ENCODE measurements around the gene NUP210L. TPM values are rescaled to one million over a fixed set of nuclear protein-coding genes. Genes with fewer than 3 reads are reported as not detected.
"Not testable (repeated sequence)": the region's sequence is repeated elsewhere in the genome, so short reads cannot be mapped to it uniquely, and the experiment has no call there.

NUP210L gene
- total and polyA plus RNA-seq, 2 experiments from 2014 or later = not detected

DNA sequence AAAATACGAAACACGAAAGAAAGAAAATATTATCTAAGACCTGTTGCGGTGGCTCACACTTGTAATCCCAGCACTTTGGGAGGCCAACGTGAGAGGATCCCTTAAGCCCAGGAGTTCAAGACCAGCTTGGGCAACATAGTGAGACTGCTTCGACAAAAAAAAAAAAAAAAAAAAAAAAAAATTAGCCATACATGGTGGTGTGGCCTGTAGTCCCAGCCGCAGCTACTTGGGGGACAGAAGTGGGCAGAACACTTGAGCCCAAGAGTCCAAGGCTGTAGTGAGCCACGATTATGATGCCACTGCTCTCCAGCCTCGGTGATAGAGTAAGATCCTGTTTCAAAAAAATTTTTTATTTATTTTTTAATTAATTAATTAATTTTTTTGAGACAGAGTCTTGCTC, 167.3 kb downstream of the NUP210L start:
- Histone ChIP-seq H3K27me3 (no peaks in the 10 kb centered on the region), H3K27ac (no peak overlapping the region), H3K4me3 (no peak overlapping the region), H3K9me3 (ENCODE audit: low read depth) (no peaks in the 10 kb centered on the region), H3K36me3 (peaks cover 7% of the 10 kb centered on the region), H3K4me1 (ENCODE audit: low read depth) (peaks cover 8% of the 10 kb centered on the region)
- DNase-seq (ENCODE audit: low read depth in 1 of 2, low spot score in 1 of 2) = no peak
- TF ChIP-seq, protein P1, sequence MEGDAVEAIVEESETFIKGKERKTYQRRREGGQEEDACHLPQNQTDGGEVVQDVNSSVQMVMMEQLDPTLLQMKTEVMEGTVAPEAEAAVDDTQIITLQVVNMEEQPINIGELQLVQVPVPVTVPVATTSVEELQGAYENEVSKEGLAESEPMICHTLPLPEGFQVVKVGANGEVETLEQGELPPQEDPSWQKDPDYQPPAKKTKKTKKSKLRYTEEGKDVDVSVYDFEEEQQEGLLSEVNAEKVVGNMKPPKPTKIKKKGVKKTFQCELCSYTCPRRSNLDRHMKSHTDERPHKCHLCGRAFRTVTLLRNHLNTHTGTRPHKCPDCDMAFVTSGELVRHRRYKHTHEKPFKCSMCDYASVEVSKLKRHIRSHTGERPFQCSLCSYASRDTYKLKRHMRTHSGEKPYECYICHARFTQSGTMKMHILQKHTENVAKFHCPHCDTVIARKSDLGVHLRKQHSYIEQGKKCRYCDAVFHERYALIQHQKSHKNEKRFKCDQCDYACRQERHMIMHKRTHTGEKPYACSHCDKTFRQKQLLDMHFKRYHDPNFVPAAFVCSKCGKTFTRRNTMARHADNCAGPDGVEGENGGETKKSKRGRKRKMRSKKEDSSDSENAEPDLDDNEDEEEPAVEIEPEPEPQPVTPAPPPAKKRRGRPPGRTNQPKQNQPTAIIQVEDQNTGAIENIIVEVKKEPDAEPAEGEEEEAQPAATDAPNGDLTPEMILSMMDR (IDR thresholded peaks at IDR 0.05; ENCODE audit: low read depth, low read length) = no peak

DNA sequence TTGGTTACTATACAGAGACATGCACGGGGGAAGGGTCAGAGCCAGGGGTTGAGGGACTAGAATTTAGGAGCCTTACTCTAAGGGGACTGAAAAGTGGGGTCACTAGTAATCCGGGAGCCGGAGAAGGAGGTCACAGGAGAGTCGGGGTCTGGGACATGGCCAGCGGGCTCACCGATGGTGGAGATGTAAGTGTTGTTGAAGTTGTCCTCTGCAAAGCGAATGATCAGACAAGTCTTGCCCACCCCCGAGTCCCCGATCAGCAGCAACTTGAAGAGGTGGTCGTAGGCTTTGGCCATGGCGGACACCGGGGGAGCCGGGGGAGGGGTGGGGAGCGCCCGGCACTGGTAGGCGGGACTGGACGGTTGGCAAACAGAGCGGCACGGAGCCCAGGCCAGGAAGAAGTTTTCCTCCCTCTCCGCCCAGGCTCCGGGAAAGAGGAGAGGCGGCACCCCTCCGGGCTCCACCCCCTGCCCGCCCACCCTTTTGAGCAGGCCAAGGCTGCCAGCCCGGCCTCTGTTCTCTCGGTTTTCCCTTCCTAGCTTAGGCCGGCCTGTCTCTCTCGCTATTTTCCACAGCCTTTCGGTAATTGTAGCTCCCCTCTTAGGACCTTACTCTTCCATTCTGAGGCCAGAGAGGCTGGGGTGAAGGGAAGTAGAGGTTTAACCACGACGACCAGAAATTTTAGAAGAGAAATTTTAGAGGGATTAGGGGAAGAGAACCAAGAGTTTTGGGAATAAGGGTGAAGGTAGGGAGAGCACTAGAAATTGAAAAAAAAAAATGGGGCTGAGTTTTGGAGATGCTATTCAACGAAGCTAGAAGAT, 168.7 kb downstream of the NUP210L start, which contains the start of gene RAB13:
Gene RAB13, minus strand, starts transcription at position 399 of the 821 bp plus-strand sequence. Its CDS starts 103 bp downstream, at position 296.
- TF ChIP-seq, protein P1 (IDR thresholded peaks at IDR 0.05; ENCODE audit: low read depth, low read length) = no peak

DNA sequence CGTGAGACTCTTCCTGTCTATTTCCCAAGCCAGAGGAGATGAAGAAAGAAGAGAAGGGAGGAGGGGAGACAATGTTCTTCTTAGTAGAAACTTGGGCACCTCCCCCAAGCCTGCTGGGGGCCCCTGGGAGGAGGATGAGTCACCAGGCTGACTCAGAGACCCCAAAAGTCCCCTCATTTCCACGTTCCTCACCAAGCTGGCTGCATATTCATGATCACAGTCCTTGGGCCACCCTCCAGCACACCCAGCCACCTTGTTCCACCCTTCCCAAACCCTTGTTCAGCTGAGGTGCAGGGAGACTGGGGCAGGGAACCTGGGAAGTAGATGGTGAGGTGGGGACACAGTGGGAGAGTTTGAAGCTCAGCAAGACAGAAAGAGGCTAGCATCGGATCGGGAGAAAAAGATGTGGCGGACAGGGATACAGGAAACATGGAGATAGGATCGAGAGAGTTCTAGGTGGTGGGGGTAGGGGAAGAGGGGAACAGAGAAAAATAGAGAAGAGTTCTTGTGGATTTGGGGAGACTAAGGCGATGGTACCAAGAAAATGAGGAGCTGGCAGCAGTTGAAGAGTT, 169.4 kb downstream of the NUP210L start:
- Histone ChIP-seq H3K27me3 (no peaks in the 10 kb centered on the region), H3K9me3 (ENCODE audit: low read depth) (no peaks in the 10 kb centered on the region), H3K27ac (no peak overlapping the region), H3K4me3 (peak overlapping the region; percentile 64), H3K36me3 (no peaks in the 10 kb centered on the region), H3K4me1 (ENCODE audit: low read depth) (no peaks in the 10 kb centered on the region)
- peak in 1 of 2 donors; percentile 81 for DNase-seq (ENCODE audit: low read depth in 1 of 2, low spot score in 1 of 2)
- TF ChIP-seq, protein P1 (IDR thresholded peaks at IDR 0.05; ENCODE audit: low read depth, low read length) = no peak

More for the DNA sequence above, 168.7 kb downstream of the NUP210L start, which contains the start of gene RAB13:
- H3K4me3 ChIP-seq = peak within 1 kb of the TSS; percentile 64
- peak within 1 kb of the TSS; percentile 47 for H3K27ac ChIP-seq
- H3K36me3 ChIP-seq = no peaks in the 10 kb centered on the region
- no peaks in the 10 kb centered on the region for H3K9me3 ChIP-seq (ENCODE audit: low read depth)
- no peaks in the 10 kb centered on the region for H3K4me1 ChIP-seq (ENCODE audit: low read depth)
- peak; percentile 89 to 91 for DNase-seq (ENCODE audit: low read depth in 1 of 2, low spot score in 1 of 2)
- no peaks in the 10 kb centered on the region for H3K27me3 ChIP-seq

DNA sequence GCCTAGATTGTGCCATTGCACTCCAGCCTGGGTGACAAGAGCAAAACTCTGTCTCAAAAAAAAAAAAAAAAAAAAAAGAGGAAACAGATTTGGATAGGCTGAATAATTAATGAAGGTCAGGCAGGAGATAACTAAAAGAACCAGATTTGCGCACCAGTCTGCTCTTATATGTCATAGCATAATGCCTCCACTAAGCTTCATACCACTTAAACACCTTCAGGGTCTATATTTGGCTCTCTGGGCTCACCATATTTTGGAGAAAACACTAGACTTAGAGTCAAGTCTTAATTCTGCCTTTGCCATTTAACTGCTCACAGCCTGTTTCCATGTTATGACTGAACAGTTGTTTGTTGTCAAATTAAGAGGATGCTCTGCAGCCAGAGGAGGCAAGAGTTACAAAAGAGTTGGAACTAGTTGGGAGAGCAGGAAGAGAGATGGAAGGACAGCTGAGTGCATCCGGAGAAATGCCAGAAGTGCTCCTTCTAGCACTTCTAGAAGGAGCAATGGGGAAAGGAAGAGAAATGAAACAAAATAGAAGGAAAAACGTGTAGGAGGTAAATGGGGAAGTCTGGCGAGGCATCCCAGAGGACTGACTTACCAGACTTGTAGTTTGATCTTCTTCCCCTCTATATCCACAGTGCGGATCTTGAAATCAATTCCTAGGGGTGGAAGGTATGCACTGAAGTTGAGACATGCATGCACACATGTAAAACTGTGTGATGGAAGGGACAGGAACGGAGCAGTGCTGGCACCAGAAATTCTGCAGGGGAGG, 170.6 kb downstream of the NUP210L start:
- no peaks in the 10 kb centered on the region for H3K9me3 ChIP-seq (ENCODE audit: low read depth)
- H3K4me1 ChIP-seq (ENCODE audit: low read depth) = no peaks in the 10 kb centered on the region
- TF ChIP-seq, protein P1 (IDR thresholded peaks at IDR 0.05; ENCODE audit: low read depth, low read length) = no peak
- no peak for DNase-seq (ENCODE audit: low read depth in 1 of 2, low spot score in 1 of 2)
- H3K36me3 ChIP-seq = no peaks in the 10 kb centered on the region
- H3K4me3 ChIP-seq = no peak overlapping the region
- H3K27me3 ChIP-seq = no peaks in the 10 kb centered on the region
- no peak overlapping the region for H3K27ac ChIP-seq

DNA sequence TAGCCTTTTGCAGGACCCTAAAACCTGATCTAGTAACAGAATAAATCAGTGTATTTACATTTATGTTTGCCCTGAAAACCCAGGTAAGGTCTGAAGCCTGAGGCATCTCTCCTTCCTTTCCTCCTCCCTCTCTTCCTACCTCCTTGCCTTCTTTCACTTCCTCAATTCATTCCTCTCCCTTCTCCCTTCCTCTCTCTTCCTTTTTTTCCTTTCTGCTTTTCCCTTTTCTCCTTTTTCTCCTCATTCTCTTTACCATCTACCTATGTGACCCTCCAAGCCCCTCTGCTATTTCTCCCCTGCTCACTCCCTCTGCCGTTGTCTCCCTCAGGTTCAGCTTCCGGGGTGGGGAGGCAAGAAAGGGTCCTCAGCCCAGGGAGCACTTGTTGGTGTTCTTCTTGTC, 173.1 kb downstream of the NUP210L start:
- not testable (repeated sequence) for H3K27me3 ChIP-seq; H3K36me3 ChIP-seq; DNase-seq (ENCODE audit: low read depth in 1 of 2, low spot score in 1 of 2); H3K27ac ChIP-seq; H3K9me3 ChIP-seq (ENCODE audit: low read depth); H3K4me3 ChIP-seq; H3K4me1 ChIP-seq (ENCODE audit: low read depth)

DNA sequence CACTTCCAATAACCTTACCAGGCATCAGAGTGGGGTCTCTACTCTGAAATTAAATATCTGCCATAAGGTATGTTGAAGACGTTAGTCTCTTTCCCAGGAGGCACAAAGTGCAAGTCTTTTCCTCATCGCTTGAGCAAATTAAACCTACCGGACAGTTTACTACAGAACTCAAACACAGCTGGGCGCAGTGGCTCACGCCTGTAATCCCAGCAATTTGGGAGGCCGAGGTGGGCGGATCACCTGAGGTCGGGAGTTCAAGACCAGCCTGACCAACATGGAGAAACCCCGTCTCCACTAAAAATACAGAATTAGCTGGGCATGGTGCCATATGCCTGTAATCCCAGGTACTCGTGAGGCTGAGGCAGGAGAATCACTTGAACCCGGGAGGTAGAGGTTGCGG, 175.8 kb downstream of the NUP210L start:
- H3K27ac ChIP-seq; H3K9me3 ChIP-seq (ENCODE audit: low read depth); DNase-seq (ENCODE audit: low read depth in 1 of 2, low spot score in 1 of 2); H3K4me1 ChIP-seq (ENCODE audit: low read depth); H3K27me3 ChIP-seq; H3K4me3 ChIP-seq: not testable (repeated sequence)
- peaks cover 15% of the 10 kb centered on the region for H3K36me3 ChIP-seq

All from cardiac muscle cell (in vitro differentiated cells and primary cell).